SK-N-SH treated with all-trans-retinoic acid at 6 μM for 48 hours (cell line): ENCODE results near the gene CLNK.

Source experiments
- CSDC2 ChIP-seq: fragments of 250-450 bp; sonication (Bioruptor Pico); IDR thresholded peaks from 2 replicates; pipeline ENCODE4 v1.5.0; 2020; ENCODE audit warnings: mild to moderate bottlenecking, moderate library complexity
- GLIS3 ChIP-seq: fragments of 250-450 bp; sonication (Bioruptor Pico); IDR thresholded peaks from 2 replicates; pipeline ENCODE4 v1.5.0; 2020; ENCODE audit warnings: mild to moderate bottlenecking, moderate library complexity
- PPARA ChIP-seq: fragments of 250-450 bp; sonication (Bioruptor Pico); IDR thresholded peaks from 2 replicates; pipeline ENCODE4 v1.5.0; 2020; ENCODE audit warnings: mild to moderate bottlenecking, borderline replicate concordance
- SNAI2 ChIP-seq: fragments of 250-450 bp; sonication (Bioruptor Pico); IDR thresholded peaks from 2 replicates; pipeline ENCODE4 v1.5.0; 2020; ENCODE audit warnings: mild to moderate bottlenecking, moderate library complexity
- ZC3H10 ChIP-seq: fragments of 250-450 bp; sonication (Bioruptor Pico); IDR thresholded peaks from 2 replicates; pipeline ENCODE4 v1.5.1; 2021; ENCODE audit warnings: mild to moderate bottlenecking, moderate library complexity

DNA sequence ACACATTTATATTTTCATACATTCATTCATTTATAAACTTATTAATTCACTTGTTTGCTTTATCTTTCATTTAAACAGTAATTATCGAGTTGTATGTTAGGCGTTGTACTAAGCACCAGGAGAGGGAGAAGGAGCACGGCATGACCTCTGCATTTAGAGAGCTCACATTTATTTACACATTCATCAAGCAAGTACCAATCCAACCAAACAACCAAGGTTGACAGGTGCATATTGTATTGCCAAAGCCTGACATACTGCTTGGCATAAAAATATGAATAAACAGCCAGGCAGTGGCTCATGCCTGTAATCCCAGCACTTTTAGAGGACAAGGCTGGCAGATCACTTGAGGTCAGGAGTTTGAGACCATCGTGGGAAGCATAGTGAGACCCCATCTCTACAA is 37.0 kb upstream of the CLNK start:
- TF ChIP-seq PPARA: no peak
- TF ChIP-seq SNAI2 (CRISPR knock-in tag): no peak
- TF ChIP-seq ZC3H10 (CRISPR knock-in tag): no peak
- TF ChIP-seq GLIS3 (CRISPR knock-in tag): no peak
- no peak for TF ChIP-seq CSDC2 (CRISPR knock-in tag)
